HG03039 (cell line): Measurements from ENCODE around the gene EPAS1.

Source experiments
- ATAC-seq: cut with Tn5 transposase; IDR thresholded peaks from one replicate; pipeline ENCODE4 v1.9.1; 2021; ENCODE audit warnings: mild to moderate bottlenecking, moderate library complexity; ENCODE audit not compliant: unreplicated experiment

Gene EPAS1

GRCh38 chr2:46380038-46380940, 83.1 kb downstream of the EPAS1 start:
- ATAC-seq = no peak

GRCh38 chr2:46381263-46381849, 84.1 kb downstream of the EPAS1 start:
- no peak for ATAC-seq

DNA sequence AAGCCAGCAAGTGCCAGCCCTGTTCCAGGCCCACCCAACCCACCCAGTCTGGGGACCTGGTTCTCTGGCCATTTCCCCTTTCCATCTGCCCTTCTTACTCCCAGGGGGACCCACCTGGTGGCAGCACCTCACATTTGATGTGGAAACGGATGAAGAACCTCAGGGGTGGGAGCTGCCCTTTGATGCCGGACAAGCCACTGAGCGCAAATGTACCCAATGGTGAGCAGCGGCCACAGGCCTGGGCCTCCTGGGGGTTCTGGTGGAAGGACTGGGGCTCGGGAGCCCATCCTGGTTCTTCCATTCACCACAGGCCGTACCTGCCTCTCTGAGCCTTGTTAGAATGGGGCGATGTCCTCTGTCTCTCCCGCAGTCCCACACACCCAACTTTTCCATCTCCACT, 84.7 kb downstream of the EPAS1 start:
- no peak for ATAC-seq

- no peak for ATAC-seq
Measured at GRCh38 chr2:46382331-46383112, 85.3 kb downstream of the EPAS1 start.

- ATAC-seq = no peak
Measured at GRCh38 chr2:46383113-46383395, 85.8 kb downstream of the EPAS1 start.

DNA sequence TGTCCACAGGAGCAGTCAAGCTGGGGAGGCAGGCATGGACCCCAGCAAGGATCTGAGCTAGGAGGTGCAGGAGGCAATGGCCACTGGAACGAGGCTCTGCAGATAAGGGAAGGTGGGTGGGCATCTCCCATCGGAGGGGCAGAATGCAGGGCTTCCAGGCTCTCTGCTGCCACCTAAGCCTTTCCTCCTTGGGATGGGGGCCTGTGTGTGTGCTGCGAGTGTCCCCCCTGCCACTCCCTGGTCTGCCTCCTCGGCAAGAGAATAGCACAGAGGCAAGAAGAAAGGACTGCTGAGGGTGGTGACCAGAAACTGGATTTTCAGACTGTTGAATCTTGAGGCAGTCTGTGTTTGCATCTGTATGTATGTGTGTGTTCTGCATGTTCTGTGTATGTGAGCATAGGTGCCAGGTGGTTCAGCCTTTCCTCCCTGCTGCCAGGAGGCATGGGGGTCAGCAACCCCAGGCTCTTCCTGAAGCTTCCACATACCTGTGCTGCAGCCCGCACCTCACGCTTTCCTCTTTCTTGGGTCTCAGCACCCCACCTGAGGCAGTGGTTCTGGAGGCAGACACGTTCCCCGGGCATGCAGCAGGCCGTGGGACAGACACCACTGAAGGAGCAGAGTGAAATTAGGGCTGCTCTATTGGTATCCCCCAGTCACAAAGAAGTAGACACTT, 86.7 kb downstream of the EPAS1 start:
- ATAC-seq = no peak

GRCh38 chr2:46384457-46384815, 87.2 kb downstream of the EPAS1 start:
- ATAC-seq = no peak

GRCh38 chr2:46385786-46386577, 88.8 kb downstream of the EPAS1 start:
- no peak for ATAC-seq

- ATAC-seq = no peak
Measured at GRCh38 chr2:46386763-46387162, 89.6 kb downstream of the EPAS1 start.

- no peak for ATAC-seq
Measured at GRCh38 chr2:46387292-46387691, 90.1 kb downstream of the EPAS1 start.

- ATAC-seq = no peak
Measured at GRCh38 chr2:46387886-46388515, 90.8 kb downstream of the EPAS1 start.

DNA sequence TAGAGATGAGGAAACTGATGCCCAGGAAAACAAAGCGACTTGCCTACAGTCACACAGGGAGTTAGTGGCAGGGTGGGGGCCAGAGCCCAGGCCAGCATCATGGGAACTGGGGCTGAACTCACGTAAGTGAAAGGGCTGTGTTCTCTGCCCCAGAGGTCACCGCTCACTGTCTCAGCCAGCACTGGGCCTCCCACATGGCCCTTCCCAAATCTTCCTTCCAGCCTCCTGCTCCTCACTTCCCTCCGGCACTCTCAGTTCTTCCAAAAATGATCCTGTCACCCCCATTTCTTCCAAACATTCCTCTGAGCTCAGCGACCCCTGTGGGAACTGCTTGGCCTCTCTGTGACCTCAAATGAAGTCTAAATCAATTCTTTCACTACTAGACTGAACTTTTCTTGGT, 91.7 kb downstream of the EPAS1 start:
- no peak for ATAC-seq

- ATAC-seq = no peak
Measured at GRCh38 chr2:46389417-46389916, 92.3 kb downstream of the EPAS1 start.

GRCh38 chr2:46390036-46390435, 92.8 kb downstream of the EPAS1 start:
- no peak for ATAC-seq

DNA sequence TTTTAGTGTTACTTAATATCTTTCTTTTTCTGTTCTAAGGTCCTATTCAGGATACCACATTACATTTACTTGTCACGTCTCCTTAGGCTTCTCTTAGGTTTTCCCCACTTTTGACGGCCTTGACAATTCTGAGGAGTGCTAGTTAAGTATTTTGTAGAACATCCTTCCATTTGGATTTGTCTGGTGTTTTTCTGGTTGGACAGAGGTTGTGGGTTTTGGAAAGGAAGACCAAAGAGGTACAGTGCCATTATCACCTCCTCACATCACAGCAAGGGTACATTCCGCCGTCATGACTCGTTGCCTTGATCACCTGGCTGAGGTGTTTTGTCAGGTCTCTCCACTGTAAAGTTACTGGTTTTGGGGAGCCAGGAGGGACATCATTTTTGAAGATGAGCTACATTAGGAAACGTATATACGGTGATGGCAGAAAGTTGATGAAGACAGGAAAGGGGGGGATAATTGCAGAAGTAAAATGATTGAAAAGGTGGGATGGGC, 93.7 kb downstream of the EPAS1 start:
- no peak for ATAC-seq

GRCh38 chr2:46392561-46393346, 95.5 kb downstream of the EPAS1 start:
- ATAC-seq = no peak

- no peak for ATAC-seq
Measured at GRCh38 chr2:46393347-46393820, 96.2 kb downstream of the EPAS1 start.

GRCh38 chr2:46393865-46394264, 96.7 kb downstream of the EPAS1 start:
- ATAC-seq = no peak
